ENCODE data around the gene DYRK3. TPM values are rescaled to one million over a fixed set of nuclear protein-coding genes. Genes with fewer than 3 reads are reported as not detected.

Gene DYRK3
- total and polyA plus RNA-seq, 3 experiments from 2014 or later, result 11.0 to 11.7 TPM; not detected in 1

GRCh38 chr1:206663362-206663761, 28.0 kb downstream of the DYRK3 start:
- H3K27me3 Mint-ChIP-seq, result peaks cover 20 to 36% of the 10 kb centered on the region in 2 donors
- Histone ChIP-seq H3K36me3 (ENCODE audit: insufficient read depth, low read length) (no peaks in the 10 kb centered on the region), H3K27me3 (ENCODE audit: insufficient read depth, low read length, poor library complexity, severe bottlenecking) (peaks cover 5% of the 10 kb centered on the region), H3K4me3 (ENCODE audit: low read length) (no peak overlapping the region), H3K4me1 (ENCODE audit: insufficient read depth, low read length) (peaks cover 9% of the 10 kb centered on the region), H3K27ac (ENCODE audit: low read depth, low read length) (no peak overlapping the region), H3K9me3 (ENCODE audit: low read length) (no peaks in the 10 kb centered on the region)
- ChIA-PET CTCF (interaction anchor here (0.7 to 7.6 kb wide), 46 partner anchors 8 to 836 kb away, joined by 3 to 108 read pairs (median 4); partner anchors contain the start of genes DYRK3, EIF2D, IKBKE and MAPKAPK2), POLR2A (interaction anchor here (0.9 kb wide), 1 partner anchor 193 kb away, joined by 3 read pairs; the partner anchor contains the start of gene IKBKE)
- H3K9me3 Mint-ChIP-seq, result no peaks in the 10 kb centered on the region
- H3K4me3 Mint-ChIP-seq, result no peak overlapping the region
- H3K4me1 Mint-ChIP-seq, result peaks cover 13 to 20% (median 16%) of the 10 kb centered on the region in 3 donors
- H3K27ac Mint-ChIP-seq, result no peak overlapping the region
- H3K36me3 Mint-ChIP-seq, result no peaks in the 10 kb centered on the region
- no peak for DNase-seq

- DNase-seq, result peak; percentile 50 to 77 (median 63)
- Mint-ChIP-seq H3K27ac (no peak overlapping the region), H3K4me3 (peak overlapping the region in 1 of 7 donors; percentile 18), H3K27me3 (peaks cover 15 to 30% of the 10 kb centered on the region in 2 donors), H3K9me3 (no peaks in the 10 kb centered on the region), H3K36me3 (no peaks in the 10 kb centered on the region), H3K4me1 (peaks cover 14 to 20% (median 15%) of the 10 kb centered on the region in 3 donors)
- Histone ChIP-seq H3K36me3 (ENCODE audit: insufficient read depth, low read length) (no peaks in the 10 kb centered on the region), H3K4me1 (ENCODE audit: insufficient read depth, low read length) (peaks cover 14% of the 10 kb centered on the region), H3K9me3 (ENCODE audit: low read length) (no peaks in the 10 kb centered on the region), H3K27ac (ENCODE audit: low read depth, low read length) (no peak overlapping the region), H3K4me3 (ENCODE audit: low read length) (no peak overlapping the region), H3K27me3 (ENCODE audit: insufficient read depth, low read length, poor library complexity, severe bottlenecking) (peaks cover 5% of the 10 kb centered on the region)
- CTCF ChIA-PET, result interaction anchor here (0.8 to 7.6 kb wide), 56 partner anchors 8 to 835 kb away, joined by 3 to 108 read pairs (median 4); partner anchors contain the start of genes DYRK3, EIF2D and IKBKE
- POLR2A ChIA-PET, result no interaction called here
Measured at GRCh38 chr1:206663832-206664652, 28.7 kb downstream of the DYRK3 start.

DNA sequence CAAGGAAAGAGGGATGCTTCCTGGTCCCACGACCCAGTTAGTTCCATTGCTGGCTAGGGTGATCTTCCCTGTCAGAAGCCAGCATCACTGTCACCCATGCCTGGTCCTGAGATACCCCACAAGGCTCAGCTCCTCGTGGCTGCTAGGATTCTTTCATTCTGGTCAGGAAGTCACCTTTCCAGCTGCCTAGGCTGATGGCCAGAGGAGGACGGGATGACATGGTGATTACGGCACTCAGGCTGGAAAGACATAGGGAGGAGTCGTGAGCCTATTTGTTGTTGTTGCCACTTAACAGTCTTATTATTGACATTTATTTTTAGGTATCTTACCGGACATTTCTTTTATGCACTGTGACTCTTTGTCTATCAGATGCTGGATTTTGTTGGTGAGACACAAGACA, 29.4 kb downstream of the DYRK3 start:
- H3K27ac Mint-ChIP-seq, result peak overlapping the region in 1 of 8 donors; percentile 24
- CTCF ChIA-PET, result interaction anchor here (0.8 to 7.6 kb wide), 40 partner anchors 8 to 323 kb away, joined by 3 to 108 read pairs (median 6); partner anchors contain the start of genes DYRK3 and IKBKE
- no peaks in the 10 kb centered on the region for H3K36me3 ChIP-seq (ENCODE audit: insufficient read depth, low read length)
- H3K4me3 Mint-ChIP-seq, result no peak overlapping the region
- H3K9me3 ChIP-seq (ENCODE audit: low read length), result no peaks in the 10 kb centered on the region
- H3K27ac ChIP-seq (ENCODE audit: low read depth, low read length), result no peak overlapping the region
- H3K27me3 Mint-ChIP-seq, result peaks cover 15 to 30% of the 10 kb centered on the region in 2 donors
- no peaks in the 10 kb centered on the region for H3K9me3 Mint-ChIP-seq
- peaks cover 5% of the 10 kb centered on the region for H3K27me3 ChIP-seq (ENCODE audit: insufficient read depth, low read length, poor library complexity, severe bottlenecking)
- H3K4me1 ChIP-seq (ENCODE audit: insufficient read depth, low read length), result peaks cover 14% of the 10 kb centered on the region
- H3K4me1 Mint-ChIP-seq, result peaks cover 14 to 20% (median 15%) of the 10 kb centered on the region in 3 donors
- POLR2A ChIA-PET, result no interaction called here
- H3K36me3 Mint-ChIP-seq, result no peaks in the 10 kb centered on the region
- DNase-seq, result no peak
- no peak overlapping the region for H3K4me3 ChIP-seq (ENCODE audit: low read length)

GRCh38 chr1:206666031-206666561, 30.8 kb downstream of the DYRK3 start:
- POLR2A ChIA-PET, result interaction anchor here (0.6 kb wide), 1 partner anchor 230 kb away, joined by 3 read pairs; no protein-coding TSS in a partner anchor
- Mint-ChIP-seq H3K9me3 (no peaks in the 10 kb centered on the region), H3K27me3 (peaks cover 9 to 22% of the 10 kb centered on the region in 2 donors), H3K27ac (no peak overlapping the region), H3K4me1 (peaks cover 14 to 20% (median 15%) of the 10 kb centered on the region in 3 donors), H3K4me3 (no peak overlapping the region), H3K36me3 (no peaks in the 10 kb centered on the region)
- Histone ChIP-seq H3K36me3 (ENCODE audit: insufficient read depth, low read length) (no peaks in the 10 kb centered on the region), H3K27ac (ENCODE audit: low read depth, low read length) (no peak overlapping the region), H3K4me1 (ENCODE audit: insufficient read depth, low read length) (peaks cover 14% of the 10 kb centered on the region), H3K4me3 (ENCODE audit: low read length) (no peak overlapping the region), H3K9me3 (ENCODE audit: low read length) (no peaks in the 10 kb centered on the region), H3K27me3 (ENCODE audit: insufficient read depth, low read length, poor library complexity, severe bottlenecking) (peaks cover 5% of the 10 kb centered on the region)
- CTCF ChIA-PET, result interaction anchor here (0.6 to 7.6 kb wide), 10 partner anchors 13 to 322 kb away, joined by 3 to 108 read pairs (median 8); partner anchors contain the start of genes DYRK3 and MAPKAPK2
- DNase-seq, result no peak

DNA sequence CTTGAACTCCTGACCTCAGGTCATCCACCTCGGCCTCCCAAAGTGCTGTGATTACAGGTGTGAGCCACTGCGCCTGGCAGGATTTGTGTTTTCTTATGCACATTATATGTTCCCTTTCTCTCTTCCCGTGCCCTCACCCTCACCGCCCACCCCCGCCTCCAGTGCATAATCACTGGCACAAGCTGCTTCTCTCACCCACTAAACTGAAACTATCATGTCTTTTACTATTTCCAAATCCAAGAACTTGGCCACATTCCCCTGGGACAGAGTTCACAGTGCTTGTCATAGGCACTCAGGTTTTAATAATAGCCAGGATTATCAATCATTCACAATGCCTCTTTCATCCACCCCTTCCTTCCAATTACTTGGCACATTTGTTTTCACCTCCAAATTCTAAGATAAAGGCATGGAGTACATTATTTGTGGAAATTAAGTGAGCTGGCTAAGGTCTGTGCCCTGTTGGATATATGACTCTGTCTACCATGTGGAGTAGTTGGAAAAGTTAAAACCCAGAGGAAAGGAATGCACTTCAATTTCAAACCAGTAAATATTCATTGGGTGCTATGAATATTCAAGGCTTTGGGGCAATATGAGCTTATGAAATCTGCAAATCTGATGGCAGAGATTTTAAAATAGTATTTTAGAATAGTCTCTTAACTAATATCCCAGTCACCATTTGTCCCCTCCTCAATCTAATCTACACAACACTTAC, 31.8 kb downstream of the DYRK3 start:
- Histone ChIP-seq H3K36me3 (ENCODE audit: insufficient read depth, low read length) (no peaks in the 10 kb centered on the region), H3K27me3 (ENCODE audit: insufficient read depth, low read length, poor library complexity, severe bottlenecking) (peaks cover 5% of the 10 kb centered on the region), H3K4me3 (ENCODE audit: low read length) (no peak overlapping the region), H3K27ac (ENCODE audit: low read depth, low read length) (no peak overlapping the region), H3K9me3 (ENCODE audit: low read length) (no peaks in the 10 kb centered on the region), H3K4me1 (ENCODE audit: insufficient read depth, low read length) (peaks cover 14% of the 10 kb centered on the region)
- no peaks in the 10 kb centered on the region for H3K36me3 Mint-ChIP-seq
- H3K27ac Mint-ChIP-seq, result no peak overlapping the region
- ChIA-PET CTCF (interaction anchor here (1.0 to 7.6 kb wide), 10 partner anchors 9 to 188 kb away, joined by 3 to 108 read pairs (median 6); partner anchors contain the start of genes DYRK3 and MAPKAPK2), POLR2A (no interaction called here)
- H3K27me3 Mint-ChIP-seq, result peaks cover 7 to 19% of the 10 kb centered on the region in 2 donors
- no peak overlapping the region for H3K4me3 Mint-ChIP-seq
- H3K9me3 Mint-ChIP-seq, result no peaks in the 10 kb centered on the region
- H3K4me1 Mint-ChIP-seq, result peaks cover 14 to 20% (median 15%) of the 10 kb centered on the region in 3 donors
- no peak for DNase-seq

DNA sequence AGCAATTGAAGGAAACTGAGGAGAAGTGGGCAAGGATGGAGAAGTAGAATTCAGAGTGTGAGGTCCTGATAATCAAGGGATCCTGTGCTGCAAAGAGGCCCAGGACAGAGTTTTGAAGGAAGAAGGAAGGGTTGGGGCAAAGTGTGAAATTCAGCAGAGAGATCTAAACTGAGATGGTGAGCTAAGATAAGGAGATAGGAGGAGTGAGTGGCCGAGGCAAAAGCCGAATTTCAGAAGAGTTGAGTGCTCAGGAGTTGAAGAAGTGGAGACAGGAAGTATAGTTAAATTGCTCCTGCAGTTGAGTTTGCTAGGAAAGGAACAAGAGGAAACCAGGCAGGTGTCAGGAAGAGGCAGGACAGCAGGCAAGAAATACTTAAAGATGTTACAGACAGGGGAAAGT, 33.0 kb downstream of the DYRK3 start:
- peak overlapping the region in 6 of 8 donors; percentile 14 to 77 (median 34) for H3K27ac Mint-ChIP-seq
- Histone ChIP-seq H3K27ac (ENCODE audit: low read depth, low read length) (no peak overlapping the region), H3K9me3 (ENCODE audit: low read length) (no peaks in the 10 kb centered on the region), H3K27me3 (ENCODE audit: insufficient read depth, low read length, poor library complexity, severe bottlenecking) (peaks cover 5% of the 10 kb centered on the region), H3K4me1 (ENCODE audit: insufficient read depth, low read length) (peaks cover 14% of the 10 kb centered on the region), H3K4me3 (ENCODE audit: low read length) (no peak overlapping the region), H3K36me3 (ENCODE audit: insufficient read depth, low read length) (no peaks in the 10 kb centered on the region)
- H3K9me3 Mint-ChIP-seq, result no peaks in the 10 kb centered on the region
- peaks cover 5 to 11% of the 10 kb centered on the region in 2 donors for H3K27me3 Mint-ChIP-seq
- H3K4me3 Mint-ChIP-seq, result peak overlapping the region in 5 of 7 donors; percentile 1 to 24 (median 3)
- ChIA-PET POLR2A (no interaction called here), CTCF (interaction anchor here (1.2 to 7.6 kb wide), 6 partner anchors 10 to 189 kb away, joined by 3 to 108 read pairs (median 8); partner anchors contain the start of gene DYRK3)
- no peak for DNase-seq
- peaks cover 14 to 20% (median 15%) of the 10 kb centered on the region in 3 donors for H3K4me1 Mint-ChIP-seq
- H3K36me3 Mint-ChIP-seq, result no peaks in the 10 kb centered on the region

DNA sequence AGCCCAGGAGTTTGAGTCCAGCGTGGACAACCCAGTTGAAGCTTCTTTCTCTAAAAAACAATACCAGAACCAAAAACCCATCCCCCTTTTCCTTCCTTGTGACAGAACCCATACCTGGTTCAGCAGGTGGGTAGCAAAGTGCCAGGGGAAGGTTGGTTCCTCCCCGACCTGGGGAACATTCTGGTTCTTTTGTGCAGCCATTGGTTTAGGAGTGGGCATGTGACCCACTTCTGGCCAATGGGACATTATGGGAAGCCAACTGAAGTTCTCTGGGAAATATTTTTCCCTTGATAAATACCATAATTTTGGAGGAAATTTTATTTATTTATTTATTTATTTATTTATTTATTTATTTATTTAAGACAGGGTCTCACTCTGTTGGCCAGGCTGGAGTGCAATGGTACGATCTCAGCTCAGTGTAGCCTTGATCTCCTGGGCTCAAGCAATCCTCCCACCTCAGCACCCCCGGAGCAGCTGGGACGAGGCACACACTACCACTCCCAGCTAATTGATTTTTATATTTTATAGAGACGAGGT, 33.6 kb downstream of the DYRK3 start:
- H3K27me3 ChIP-seq (ENCODE audit: insufficient read depth, low read length, poor library complexity, severe bottlenecking), result peaks cover 2% of the 10 kb centered on the region
- no peak for DNase-seq
- peak overlapping the region in 1 of 8 donors; percentile 18 for H3K27ac Mint-ChIP-seq
- CTCF ChIA-PET, result interaction anchor here (1.2 to 7.6 kb wide), 6 partner anchors 10 to 189 kb away, joined by 3 to 108 read pairs (median 8); partner anchors contain the start of gene DYRK3
- no peaks in the 10 kb centered on the region for H3K36me3 Mint-ChIP-seq
- POLR2A ChIA-PET, result no interaction called here
- H3K9me3 ChIP-seq (ENCODE audit: low read length), result no peaks in the 10 kb centered on the region
- H3K4me1 Mint-ChIP-seq, result peaks cover 14 to 15% (median 14%) of the 10 kb centered on the region in 3 donors
- H3K27ac ChIP-seq (ENCODE audit: low read depth, low read length), result no peak overlapping the region
- H3K4me1 ChIP-seq (ENCODE audit: insufficient read depth, low read length), result peaks cover 11% of the 10 kb centered on the region
- H3K36me3 ChIP-seq (ENCODE audit: insufficient read depth, low read length), result no peaks in the 10 kb centered on the region
- H3K9me3 Mint-ChIP-seq, result no peaks in the 10 kb centered on the region
- H3K4me3 Mint-ChIP-seq, result no peak overlapping the region
- no peak overlapping the region for H3K4me3 ChIP-seq (ENCODE audit: low read length)
- peaks cover 2 to 6% of the 10 kb centered on the region in 2 donors for H3K27me3 Mint-ChIP-seq

Data from CD8-positive, alpha-beta memory T cell (primary cell).